Tibial nerve (tissue), 4 donors: ENCODE data around the gene ODAM. TPM values are rescaled to one million over a fixed set of nuclear protein-coding genes. Genes with fewer than 3 reads are reported as not detected.

Experiments used
- DNase-seq, 2 donors: peaks; one replicate each; pipeline ENCODE4 v3.0.0-alpha.2; 2019; ENCODE audit warnings: low spot score in 2 of 2
- H3K27ac ChIP-seq, 4 donors: fragments of 200-600 bp; sonication (generic) in 3 of 4; one replicate each; pipeline ENCODE4 v1.5.1; 2017 to 2019; ENCODE audit warnings: mild to moderate bottlenecking in 1 of 4
- H3K27me3 ChIP-seq, 2 donors: fragments of 200-600 bp; sonication (generic) in 1 of 2; one replicate each; pipeline versions ENCODE4 v1.5.1 to v1.6.0; 2017 to 2019
- H3K36me3 ChIP-seq, 3 donors: fragments of 200-600 bp; sonication (generic); one replicate each; pipeline ENCODE4 v1.5.1; 2018 to 2019
- H3K4me1 ChIP-seq, 4 donors: fragments of 200-600 bp; sonication (generic) in 3 of 4; one replicate each; pipeline ENCODE4 v1.5.1; 2017 to 2019
- H3K4me3 ChIP-seq, 4 donors: fragments of 200-600 bp; sonication (generic) in 3 of 4; one replicate each; pipeline ENCODE4 v1.5.1; 2017 to 2019; ENCODE audit warnings: mild to moderate bottlenecking in 1 of 4, moderate library complexity in 1 of 4
- H3K9me3 ChIP-seq, 4 donors: fragments of 200-600 bp; sonication (generic) in 3 of 4; one replicate each; pipeline ENCODE4 v1.5.1; 2017 to 2019
- CTCF ChIP-seq, 5 experiments: fragments of 200-600 bp in 3 of 5; fragments of 450-650 bp in 2 of 5; sonication (generic) in 3 of 5; IDR thresholded peaks; one replicate each; pipeline ENCODE4 v1.5.1; 2016 to 2019; ENCODE audit warnings: antibody characterized with exemption in 5 of 5, mild to moderate bottlenecking in 3 of 5, moderate library complexity in 2 of 5
- EP300 ChIP-seq, 2 donors: sonication (generic); formaldehyde crosslinking; IDR thresholded peaks; one replicate each; pipeline ENCODE4 v1.6.1; 2017; ENCODE audit warnings: antibody characterized with exemption in 2 of 2, mild to moderate bottlenecking in 1 of 2
- POLR2A ChIP-seq, 2 donors: fragments of 450-650 bp; IDR thresholded peaks; one replicate each; pipeline ENCODE4 v1.6.1; 2017; ENCODE audit warnings: antibody characterized with exemption in 2 of 2, mild to moderate bottlenecking in 2 of 2, moderate library complexity in 2 of 2
- WGBS, 2 donors: methylation state at CpG; one replicate each; pipeline ENCODE4 v1.1.5; 2018; 5-methylcytosine and 5-hydroxymethylcytosine counted together
- total RNA-seq, 4 donors: library from RNA; depleted of rRNA; stranded (reverse); fragments of >200 nt; gene quantifications; one replicate each; pipeline ENCODE4 v1.1.0, GENCODE V29; 2016

ODAM gene
- total RNA-seq: not detected

GRCh38 chr4:70195425-70195824 is at the start of gene ODAM:
Gene ODAM (plus strand): TSS chr4:70195725. CDS start chr4:70196544, 819 bp downstream.
- no peak for TF ChIP-seq POLR2A (IDR thresholded peaks at IDR 0.05)
- no peak for TF ChIP-seq EP300 (IDR thresholded peaks at IDR 0.05)
- no peak for TF ChIP-seq CTCF (IDR thresholded peaks at IDR 0.05)
- H3K4me3 ChIP-seq: no peak within 1 kb of the TSS
- no peak for DNase-seq
- no peaks in the 10 kb centered on the region for H3K9me3 ChIP-seq
- WGBS, 2 donors: 88 to 95% methylated on average over 1 of the region's 1 CpG
- no peaks in the 10 kb centered on the region for H3K36me3 ChIP-seq
- H3K27me3 ChIP-seq: no peaks in the 10 kb centered on the region
- no peak within 1 kb of the TSS for H3K27ac ChIP-seq
- H3K4me1 ChIP-seq: no peaks in the 10 kb centered on the region

- TF ChIP-seq POLR2A (IDR thresholded peaks at IDR 0.05) (no peak), EP300 (IDR thresholded peaks at IDR 0.05) (no peak), CTCF (IDR thresholded peaks at IDR 0.05) (no peak)
- no peaks in the 10 kb centered on the region for H3K36me3 ChIP-seq
- H3K4me1 ChIP-seq: no peaks in the 10 kb centered on the region
- H3K27ac ChIP-seq: no peak overlapping the region
- no peak overlapping the region for H3K4me3 ChIP-seq
- no peak for DNase-seq
- 39 to 47% methylated on average over 3 of the region's 3 CpGs for WGBS, 2 donors
- no peaks in the 10 kb centered on the region for H3K27me3 ChIP-seq
- H3K9me3 ChIP-seq: no peaks in the 10 kb centered on the region
These were observed 44.3 kb upstream of the ODAM start for GRCh38 chr4:70151271-70151670.

- TF ChIP-seq POLR2A (IDR thresholded peaks at IDR 0.05) (no peak), EP300 (IDR thresholded peaks at IDR 0.05) (no peak), CTCF (IDR thresholded peaks at IDR 0.05) (no peak)
- no peaks in the 10 kb centered on the region for H3K4me1 ChIP-seq
- no peak overlapping the region for H3K4me3 ChIP-seq
- H3K9me3 ChIP-seq: no peaks in the 10 kb centered on the region
- H3K27me3 ChIP-seq: no peaks in the 10 kb centered on the region
- WGBS, 2 donors: 88 to 100% methylated on average over 2 of the region's 2 CpGs
- no peak for DNase-seq
- H3K27ac ChIP-seq: no peak overlapping the region
- H3K36me3 ChIP-seq: no peaks in the 10 kb centered on the region
These were observed 43.4 kb upstream of the ODAM start for GRCh38 chr4:70152088-70152487.

- H3K9me3 ChIP-seq: no peaks in the 10 kb centered on the region
- TF ChIP-seq EP300 (IDR thresholded peaks at IDR 0.05): no peak
- TF ChIP-seq CTCF (IDR thresholded peaks at IDR 0.05): no peak
- no peak for TF ChIP-seq POLR2A (IDR thresholded peaks at IDR 0.05)
- H3K4me1 ChIP-seq: no peaks in the 10 kb centered on the region
- H3K27ac ChIP-seq: no peak within 1 kb of the TSS
- WGBS, 2 donors: 88 to 94% methylated on average over 3 of the region's 3 CpGs
- no peaks in the 10 kb centered on the region for H3K27me3 ChIP-seq
- no peak within 1 kb of the TSS for H3K4me3 ChIP-seq
- no peak for DNase-seq
- no peaks in the 10 kb centered on the region for H3K36me3 ChIP-seq
These were observed 41.6 kb upstream of the ODAM start, which contains the start of gene PRR27 for GRCh38 chr4:70153937-70154336. Gene PRR27 (plus strand): TSS chr4:70154237. CDS start chr4:70154376, 139 bp downstream.

- Histone ChIP-seq H3K27me3 (no peaks in the 10 kb centered on the region), H3K9me3 (no peaks in the 10 kb centered on the region), H3K4me1 (no peaks in the 10 kb centered on the region), H3K27ac (no peak overlapping the region), H3K36me3 (no peaks in the 10 kb centered on the region), H3K4me3 (no peak overlapping the region)
- TF ChIP-seq CTCF (IDR thresholded peaks at IDR 0.05): no peak
- DNase-seq: no peak
- 69 to 83% methylated on average over 2 of the region's 2 CpGs for WGBS, 2 donors
These were observed 36.9 kb upstream of the ODAM start for GRCh38 chr4:70158576-70158975.
